PC-3 (cell line): ENCODE data around the gene PKNOX2.

ENCODE experiments used
- CTCF ChIP-seq: fragments of 300-600 bp; sonication (generic); conservative IDR thresholded peaks from 2 replicates; pipeline ENCODE4 v1.5.1; 2017; ENCODE audit warnings: antibody characterized with exemption, low read depth, mild to moderate bottlenecking, low read length
- EZH2 ChIP-seq: fragments of 300-600 bp; sonication (generic); IDR thresholded peaks from one replicate; pipeline ENCODE4 v1.6.1; 2017; ENCODE audit warnings: antibody characterized with exemption, mild to moderate bottlenecking, low read length; ENCODE audit not compliant: unreplicated experiment
- EZH2phosphoT487 ChIP-seq: fragments of 300-600 bp; sonication (generic); IDR thresholded peaks from 2 replicates; pipeline ENCODE4 v1.6.1; 2018; ENCODE audit warnings: mild to moderate bottlenecking, antibody characterized with exemption, low read length, borderline replicate concordance

GRCh38 chr11:125207866-125208425, 43.4 kb downstream of the PKNOX2 start:
- TF ChIP-seq CTCF (no peak), EZH2phosphoT487 (no peak), EZH2 (no peak)
